Heart left ventricle (tissue), 16 donors: Measurements from ENCODE around the gene MVP. TPM values are rescaled to one million over a fixed set of nuclear protein-coding genes. Genes with fewer than 3 reads are reported as not detected.

Experiments
- ATAC-seq, 4 donors: fragments of 200-7000 bp; cut with Tn5 transposase; one replicate each; pipeline ENCODE4 v1.9.1; 2020 to 2022; ENCODE audit warnings: moderate library complexity in 4 of 4, mild to moderate bottlenecking in 3 of 4, moderate number of reproducible peaks in 1 of 4
- DNase-seq, 5 donors: peaks; one replicate each; pipeline ENCODE4 v3.0.0-alpha.2; 2020
- H3K27ac ChIP-seq, 12 donors: fragments of 200-600 bp; sonication (generic) in 4 of 12; one replicate each; pipeline versions ENCODE4 v1.5.0 to v1.8.0; 2016 to 2022; ENCODE audit warnings: mild to moderate bottlenecking in 2 of 12
- H3K27me3 ChIP-seq, 9 donors: fragments of 200-600 bp; sonication (generic) in 2 of 9; one replicate each; pipeline versions ENCODE4 v1.5.1 to v1.8.0; 2016 to 2022; ENCODE audit warnings: mild to moderate bottlenecking in 3 of 9
- H3K36me3 ChIP-seq, 9 donors: fragments of 200-600 bp; sonication (generic) in 2 of 9; one replicate each; pipeline versions ENCODE4 v1.5.0 to v1.8.0; 2018 to 2022; ENCODE audit warnings: mild to moderate bottlenecking in 2 of 9
- H3K4me1 ChIP-seq, 12 donors: fragments of 200-600 bp; sonication (generic) in 4 of 12; one replicate each; pipeline versions ENCODE4 v1.5.0 to v1.8.0; 2016 to 2022; ENCODE audit warnings: mild to moderate bottlenecking in 3 of 12
- H3K4me3 ChIP-seq, 12 donors: fragments of 200-600 bp; sonication (generic) in 4 of 12; one replicate each; pipeline versions ENCODE4 v1.5.0 to v1.8.0; 2017 to 2022; ENCODE audit warnings: mild to moderate bottlenecking in 9 of 12, moderate library complexity in 4 of 12
- H3K9me3 ChIP-seq, 12 donors: fragments of 200-600 bp; sonication (generic) in 4 of 12; one replicate each; pipeline versions ENCODE4 v1.5.0 to v1.8.0; 2016 to 2022; ENCODE audit warnings: mild to moderate bottlenecking in 1 of 12
- POLR2A ChIP-seq, 2 donors: fragments of 450-650 bp; IDR thresholded peaks; one replicate each; pipeline ENCODE4 v1.6.1; 2017; ENCODE audit warnings: antibody characterized with exemption in 2 of 2, mild to moderate bottlenecking in 2 of 2, moderate library complexity in 2 of 2
- WGBS, 4 donors: extraction: QIAGEN DNeasy Blood & Tissue Kit in 2 of 4; methylation state at CpG; one replicate each; pipeline versions ENCODE4 v1.1.5 to v1.1.7; 2013 to 2018; 5-methylcytosine and 5-hydroxymethylcytosine counted together
- intact Hi-C, 10 donors: fragments of 100-400 bp; cut with DNase I; formaldehyde crosslinking; loops; one replicate each; pipeline versions ENCODE4 v1.11.1 to v1.14.2; 2022
- polyA plus RNA-seq, 2 donors: library from polyadenylated mRNA; stranded (reverse); fragments of 200-250 nt; gene quantifications; one replicate each; pipeline ENCODE4 v1.2.3, GENCODE V29; 2013
- total RNA-seq, 9 donors: library from RNA; depleted of rRNA in 2 of 9; stranded (reverse); fragments of >200 nt in 2 of 9; fragmentation: NEBNext Ultra II Directional in 3 of 9; extraction: Animal tissue kit (Norgen Biotek cat#: 25700) in 3 of 9; gene quantifications; one replicate each; pipeline versions ENCODE4 v1.1.0 to v1.2.4, GENCODE V29; 2016 to 2023
- TF ChIP-seq, protein P1 (sequence below), 12 donors: fragments of 200-600 bp; sonication (generic) in 4 of 12; IDR thresholded peaks; one replicate each; pipeline versions ENCODE4 v1.5.0 to v1.8.0; 2018 to 2022; ENCODE audit warnings: antibody characterized with exemption in 12 of 12, mild to moderate bottlenecking in 5 of 12
- donor health status: ischemic (EF 13 %, LVEDD 7.1; RV severe dilation, severe dysfunction).
- donor health status: healthy with polysubstance abuse.
- donor health status: DM: no; HTN: yes; CAD: no.
- donor health status: DM: no; HTN: no; CAD: no.
- donor health status: ischemic (EF 25% LVEDD 6.9; RV normal size, moderate dysfunction).
- donor health status: ischemic (EF 25% LVEDD 5.7; RV mildly dilated, moderate dysfunction).
- donor health status: healthy.
- donor health status: DM: yes; HTN: yes; CAD: no.
- donor health status: ischemic (EF 35%, LVEDD 5.7; RV mildly dilated, moderate dysfunction).
- donor health status: nonischemic (EF 11% LVEDD 7.7; RV severe dilation, severe dysfunction).
- donor health status: DM: yes; HTN: yes; CAD: no.
- donor health status: PGD.
- donor health status: ischemic (EF 29% LVEDD 5.4; RV normal size, mild dysfunction).
- donor health status: nonischemic (EF 23%, LVEDD 6.1; RV moderate dilation, normal function).

The MVP gene
- total and polyA plus RNA-seq, 11 donors: 32.9 to 140 (median 44.6) TPM

DNA sequence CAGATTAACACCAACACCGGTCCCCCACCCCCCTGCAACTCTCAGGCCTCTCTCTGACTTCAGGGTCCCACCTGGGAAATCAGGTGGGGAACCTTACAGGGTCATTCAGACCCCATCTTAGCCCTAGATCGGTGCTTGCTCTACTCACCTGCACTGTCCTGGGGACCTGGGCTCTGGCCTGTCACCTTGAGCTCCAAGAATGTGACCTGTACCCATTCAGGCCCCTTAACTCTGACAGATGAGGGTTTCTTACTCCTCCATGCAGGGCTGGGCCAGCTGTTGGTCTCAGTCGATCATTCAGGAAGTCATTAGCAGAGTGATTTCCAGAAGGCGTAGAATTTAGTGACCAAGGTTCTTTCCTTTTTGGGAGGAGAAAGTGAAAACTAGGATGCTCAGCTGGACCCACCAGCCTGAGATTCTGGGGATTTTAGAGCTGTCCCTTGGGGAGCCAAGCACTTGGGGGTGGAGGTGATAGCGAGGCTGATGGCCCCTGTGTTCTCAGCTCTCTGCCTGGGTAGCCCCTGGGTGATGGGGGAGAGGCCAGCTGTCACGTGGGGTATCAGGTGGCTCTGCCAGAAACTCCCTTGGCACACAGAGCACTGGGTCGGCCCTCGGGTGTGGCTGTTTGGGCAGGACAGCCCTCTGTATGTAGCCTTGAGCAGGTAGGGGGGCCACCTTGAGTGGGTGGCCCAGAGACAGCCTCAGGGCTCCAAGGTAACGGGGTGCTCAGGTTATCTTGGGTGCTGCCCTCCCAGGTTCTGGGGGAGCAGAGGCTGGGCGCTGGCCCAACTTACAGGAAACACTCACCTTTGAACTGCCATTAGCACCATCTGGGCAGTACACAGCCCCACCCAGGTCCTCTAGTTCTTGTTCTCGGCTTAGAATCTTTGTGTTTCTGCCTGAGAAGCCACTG, 724 bp downstream of the MVP start:
- DNase-seq (peak in 4 of 5 donors; percentile 37 to 56 (median 52)), ATAC-seq (peak in 3 of 4 donors; percentile 2 to 5 (median 2))
- intact Hi-C loops: loop anchor here in 3 of 10 donors (2.0 to 5.0 kb wide), 3 partner anchors 30 to 41 kb away; partner anchors contain the start of genes CDIPT (in 1 of the 3) and KIF22 (in 1 of the 3)
- H3K36me3 ChIP-seq: peaks cover 0 to 25% (median 15%) of the 10 kb centered on the region in 9 donors
- TF ChIP-seq POLR2A (IDR thresholded peaks at IDR 0.05): no peak
- TF ChIP-seq, protein P1, sequence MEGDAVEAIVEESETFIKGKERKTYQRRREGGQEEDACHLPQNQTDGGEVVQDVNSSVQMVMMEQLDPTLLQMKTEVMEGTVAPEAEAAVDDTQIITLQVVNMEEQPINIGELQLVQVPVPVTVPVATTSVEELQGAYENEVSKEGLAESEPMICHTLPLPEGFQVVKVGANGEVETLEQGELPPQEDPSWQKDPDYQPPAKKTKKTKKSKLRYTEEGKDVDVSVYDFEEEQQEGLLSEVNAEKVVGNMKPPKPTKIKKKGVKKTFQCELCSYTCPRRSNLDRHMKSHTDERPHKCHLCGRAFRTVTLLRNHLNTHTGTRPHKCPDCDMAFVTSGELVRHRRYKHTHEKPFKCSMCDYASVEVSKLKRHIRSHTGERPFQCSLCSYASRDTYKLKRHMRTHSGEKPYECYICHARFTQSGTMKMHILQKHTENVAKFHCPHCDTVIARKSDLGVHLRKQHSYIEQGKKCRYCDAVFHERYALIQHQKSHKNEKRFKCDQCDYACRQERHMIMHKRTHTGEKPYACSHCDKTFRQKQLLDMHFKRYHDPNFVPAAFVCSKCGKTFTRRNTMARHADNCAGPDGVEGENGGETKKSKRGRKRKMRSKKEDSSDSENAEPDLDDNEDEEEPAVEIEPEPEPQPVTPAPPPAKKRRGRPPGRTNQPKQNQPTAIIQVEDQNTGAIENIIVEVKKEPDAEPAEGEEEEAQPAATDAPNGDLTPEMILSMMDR (IDR thresholded peaks at IDR 0.05): no peak
- peak overlapping the region; percentile 74 to 96 (median 88) for H3K27ac ChIP-seq
- H3K4me1 ChIP-seq: peaks cover 3 to 87% (median 66%) of the 10 kb centered on the region in 12 donors
- no peaks in the 10 kb centered on the region for H3K27me3 ChIP-seq
- H3K4me3 ChIP-seq: peak overlapping the region; percentile 21 to 94 (median 73)
- no peaks in the 10 kb centered on the region for H3K9me3 ChIP-seq
- 34 to 47% (median 42%) methylated on average over 7 to 11 of the region's 11 CpGs for WGBS, 4 donors

DNA sequence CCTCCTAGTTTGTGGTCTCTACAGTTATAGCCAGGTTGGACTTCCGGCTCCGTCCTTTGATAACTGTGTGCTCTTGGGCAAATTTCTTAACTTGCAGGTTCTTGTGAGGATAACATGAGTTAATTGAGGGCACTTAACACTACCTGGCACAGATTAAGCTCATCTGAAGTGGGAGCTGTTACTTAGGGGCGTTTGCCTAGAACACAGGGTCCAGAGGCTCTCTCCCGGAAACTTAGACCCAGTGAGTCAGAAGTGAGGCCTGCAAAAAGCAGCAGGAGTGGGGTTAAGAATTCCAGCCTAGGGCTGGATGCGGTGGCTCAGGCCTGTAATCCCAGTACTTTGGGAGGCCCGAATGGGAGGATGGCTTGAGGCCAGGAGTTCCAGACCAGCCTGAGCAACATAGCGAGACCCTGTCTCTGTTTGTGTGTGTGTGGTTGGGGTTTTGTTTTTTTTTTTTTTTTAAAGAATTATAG, 1.4 kb downstream of the MVP start:
- Histone ChIP-seq H3K4me1 (peaks cover 3 to 93% (median 70%) of the 10 kb centered on the region in 12 donors), H3K36me3 (peaks cover 0 to 28% (median 15%) of the 10 kb centered on the region in 9 donors), H3K9me3 (no peaks in the 10 kb centered on the region), H3K27me3 (no peaks in the 10 kb centered on the region), H3K4me3 (peak overlapping the region in 11 of 12 donors; percentile 51 to 94 (median 73)), H3K27ac (peak overlapping the region; percentile 74 to 96 (median 88))
- intact Hi-C loops: loop anchor here in 3 of 10 donors (2.0 to 5.0 kb wide), 3 partner anchors 29 to 41 kb away; partner anchors contain the start of genes CDIPT (in 1 of the 3) and KIF22 (in 1 of the 3)
- peak in 1 of 4 donors; percentile 23 for ATAC-seq
- DNase-seq: peak in 3 of 5 donors; percentile 33 to 54 (median 39)
- 46 to 66% (median 62%) methylated on average over 7 of the region's 7 CpGs for WGBS, 4 donors
- TF ChIP-seq, protein P1 (IDR thresholded peaks at IDR 0.05): no peak
- TF ChIP-seq POLR2A (IDR thresholded peaks at IDR 0.05): no peak

DNA sequence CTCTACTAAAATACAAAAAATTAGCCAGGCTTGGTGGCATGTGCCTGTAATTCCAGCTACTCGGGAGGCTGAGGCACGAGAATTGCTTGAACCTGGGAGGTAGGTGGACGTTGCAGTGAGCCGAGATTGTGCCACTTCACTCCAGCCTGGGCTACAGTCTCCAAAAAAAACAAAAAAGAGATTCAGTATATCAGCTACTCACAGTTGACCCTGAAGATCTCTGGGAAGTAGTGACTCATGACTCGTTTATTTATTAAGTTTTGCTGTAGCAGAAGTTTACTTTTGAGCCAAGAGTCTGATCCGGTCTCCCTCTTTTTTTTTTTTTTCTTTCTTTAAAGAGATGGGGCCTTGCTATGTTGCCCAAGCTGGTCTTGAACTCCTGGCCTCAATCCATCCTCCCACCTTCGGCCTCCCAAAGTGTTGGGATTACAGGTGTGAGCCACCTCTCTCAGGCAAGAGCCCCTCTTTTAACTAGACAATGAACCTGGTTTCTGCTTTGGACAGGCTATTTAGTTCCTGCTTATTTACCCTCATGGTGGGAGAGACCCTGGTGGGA, 4.4 kb downstream of the MVP start:
- ATAC-seq (peak in 3 of 4 donors; percentile 13 to 42 (median 30)), DNase-seq (no peak)
- intact Hi-C loops: loop anchor here in 1 of 10 donors (5.0 kb wide), 1 partner anchor 38 kb away; the partner anchor contains the start of gene CDIPT
- peaks cover 0 to 18% (median 0%) of the 10 kb centered on the region in 9 donors for H3K36me3 ChIP-seq
- no peaks in the 10 kb centered on the region for H3K9me3 ChIP-seq
- 46 to 74% (median 58%) methylated on average over 7 of the region's 7 CpGs for WGBS, 4 donors
- H3K27me3 ChIP-seq: no peaks in the 10 kb centered on the region
- TF ChIP-seq POLR2A (IDR thresholded peaks at IDR 0.05): no peak
- TF ChIP-seq, protein P1 (IDR thresholded peaks at IDR 0.05): no peak
- H3K4me3 ChIP-seq: peak overlapping the region in 6 of 12 donors; percentile 1 to 32 (median 11)
- peaks cover 0 to 80% (median 58%) of the 10 kb centered on the region in 12 donors for H3K4me1 ChIP-seq
- peak overlapping the region; percentile 59 to 91 (median 78) for H3K27ac ChIP-seq
